Measurements from ENCODE around the gene PSORS1C2. TPM values are rescaled to one million over a fixed set of nuclear protein-coding genes. Genes with fewer than 3 reads are reported as not detected.

Gene PSORS1C2
- polyA plus RNA-seq, 1 of the 3 experiments (the other 2 are of a cell fraction) = not detected

DNA sequence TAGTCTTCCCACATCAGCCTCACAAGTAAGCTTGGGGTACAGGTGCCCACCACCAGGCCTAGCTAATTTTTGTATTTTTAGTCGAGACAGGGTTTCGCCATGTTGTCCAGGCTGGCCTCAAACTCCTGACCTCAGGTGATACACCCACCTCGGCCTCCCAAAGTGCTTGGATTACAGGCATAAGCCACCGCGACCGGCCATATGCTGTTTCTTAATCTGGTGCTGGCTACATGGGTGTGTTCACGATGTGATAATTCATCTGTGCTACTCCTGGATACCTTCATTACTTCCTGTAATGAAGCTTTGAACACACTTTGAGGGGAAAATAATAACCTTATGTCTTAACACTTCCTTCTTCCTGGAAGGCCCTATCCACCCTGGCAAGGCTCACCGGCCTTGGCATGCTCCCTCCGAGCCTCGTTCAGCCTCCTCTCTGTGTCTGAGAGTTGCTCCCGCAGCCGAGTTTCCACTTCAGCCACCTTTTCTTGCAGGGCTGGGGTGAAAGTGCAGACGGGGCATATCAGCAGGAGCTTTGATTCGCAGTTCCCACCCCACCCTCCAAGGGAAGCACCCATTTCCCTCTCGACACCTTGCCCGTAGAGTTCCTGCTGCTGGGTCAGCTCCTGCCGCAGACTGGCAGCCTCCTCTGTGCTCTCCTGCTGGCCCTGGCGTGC, 5.6 kb upstream of the PSORS1C2 start:
- Histone ChIP-seq H3K9ac (no peak overlapping the region), H3K36me3 (replicated peaks in 1 of 2; ENCODE audit: control insufficient read depth in 1 of 2, insufficient read depth in 2 of 2, low read length in 1 of 2) (no peaks in the 10 kb centered on the region), H2AFZ (ENCODE audit: low read depth) (no peak overlapping the region), H4K20me1 (ENCODE audit: insufficient read depth) (no peaks in the 10 kb centered on the region), H3K9me2 (no peaks in the 10 kb centered on the region), H3K4me3 (ENCODE audit: low read depth in 2 of 2, low read length in 1 of 2) (no peak overlapping the region), H3K4me1 (ENCODE audit: control insufficient read depth in 1 of 2, insufficient read depth in 2 of 2, low read depth in 1 of 2, low read length in 1 of 2) (peaks cover 0 to 11% of the 10 kb centered on the region in 2 experiments; a peak in 1 of 4 replicates), H3K4me2 (no peak overlapping the region), H3F3A (replicated peaks; ENCODE audit: insufficient read depth) (peaks cover 9% of the 10 kb centered on the region), H3K9me3 (no peaks in the 10 kb centered on the region), H3K27ac (ENCODE audit: low read depth in 2 of 2, low read length in 1 of 2) (no peak overlapping the region), H3K27me3 (ENCODE audit: insufficient read depth) (no peaks in the 10 kb centered on the region), H3K79me2 (ENCODE audit: insufficient read depth) (no peaks in the 10 kb centered on the region)
- ChIA-PET POLR2A (no interaction called here), CTCF (interaction anchor here (0.6 to 4.3 kb wide), 5 partner anchors 41 to 256 kb away, joined by 3 to 23 read pairs (median 3); no protein-coding TSS in a partner anchor)
- TF ChIP-seq FOXJ3 (CRISPR knock-in tag; IDR thresholded peaks at IDR 0.05) = no peak
- no peak for TF ChIP-seq SMC3 (IDR thresholded peaks at IDR 0.05; ENCODE audit: low read depth, low read length)
- TF ChIP-seq, protein P1, sequence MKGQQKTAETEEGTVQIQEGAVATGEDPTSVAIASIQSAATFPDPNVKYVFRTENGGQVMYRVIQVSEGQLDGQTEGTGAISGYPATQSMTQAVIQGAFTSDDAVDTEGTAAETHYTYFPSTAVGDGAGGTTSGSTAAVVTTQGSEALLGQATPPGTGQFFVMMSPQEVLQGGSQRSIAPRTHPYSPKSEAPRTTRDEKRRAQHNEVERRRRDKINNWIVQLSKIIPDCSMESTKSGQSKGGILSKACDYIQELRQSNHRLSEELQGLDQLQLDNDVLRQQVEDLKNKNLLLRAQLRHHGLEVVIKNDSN (IDR thresholded peaks at IDR 0.05; ENCODE audit: borderline replicate concordance, low read depth) = no peak
- TF ChIP-seq, protein P2, sequence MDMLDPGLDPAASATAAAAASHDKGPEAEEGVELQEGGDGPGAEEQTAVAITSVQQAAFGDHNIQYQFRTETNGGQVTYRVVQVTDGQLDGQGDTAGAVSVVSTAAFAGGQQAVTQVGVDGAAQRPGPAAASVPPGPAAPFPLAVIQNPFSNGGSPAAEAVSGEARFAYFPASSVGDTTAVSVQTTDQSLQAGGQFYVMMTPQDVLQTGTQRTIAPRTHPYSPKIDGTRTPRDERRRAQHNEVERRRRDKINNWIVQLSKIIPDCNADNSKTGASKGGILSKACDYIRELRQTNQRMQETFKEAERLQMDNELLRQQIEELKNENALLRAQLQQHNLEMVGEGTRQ (IDR thresholded peaks at IDR 0.05; ENCODE audit: borderline replicate concordance, low read depth, low read length) = no peak
- TF ChIP-seq TCF12 (IDR thresholded peaks at IDR 0.05) = no peak
- no peak for TF ChIP-seq FOXM1 (IDR thresholded peaks at IDR 0.05; ENCODE audit: low read depth)
- DNase-seq = no peak
- WGBS (ENCODE audit: low lambda C conversion rate) = 94% methylated on average over 17 of the region's 18 CpGs

DNA sequence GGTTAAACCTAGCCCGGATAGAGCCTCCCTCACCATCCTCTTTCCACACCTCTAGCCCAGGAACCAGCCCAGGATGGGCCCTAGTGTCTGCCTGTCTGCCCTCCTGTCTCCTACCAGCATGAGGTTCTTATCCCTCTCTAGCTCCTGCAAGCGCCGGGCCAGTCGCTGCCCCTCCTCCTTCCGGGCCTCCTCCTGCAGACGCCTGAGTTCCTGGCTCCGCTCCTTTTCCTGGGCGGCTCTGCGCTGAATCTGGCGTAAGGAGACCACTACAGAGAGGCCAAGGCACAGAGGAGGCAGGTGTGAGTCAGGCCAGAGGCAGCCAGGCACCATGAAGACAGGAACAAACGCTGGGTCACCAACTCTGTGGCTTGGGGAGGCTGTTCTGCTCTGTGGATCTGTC, 4.3 kb upstream of the PSORS1C2 start:
- 83% methylated on average over 8 of the region's 11 CpGs for WGBS (ENCODE audit: low lambda C conversion rate)
- TF ChIP-seq FOSL2 (IDR thresholded peaks at IDR 0.05; ENCODE audit: borderline replicate concordance, low read depth) = peak; percentile 30; the same call in 1 of the 2 replicates
- no peak for TF ChIP-seq EZH2phosphoT487 (IDR thresholded peaks at IDR 0.05; ENCODE audit: borderline replicate concordance, low read depth)
- TF ChIP-seq TEAD4 (IDR thresholded peaks at IDR 0.05; ENCODE audit: borderline replicate concordance, insufficient read depth) = no peak
- TF ChIP-seq RFX5 (IDR thresholded peaks at IDR 0.05; ENCODE audit: low read length) = no peak
- TF ChIP-seq, protein P3, sequence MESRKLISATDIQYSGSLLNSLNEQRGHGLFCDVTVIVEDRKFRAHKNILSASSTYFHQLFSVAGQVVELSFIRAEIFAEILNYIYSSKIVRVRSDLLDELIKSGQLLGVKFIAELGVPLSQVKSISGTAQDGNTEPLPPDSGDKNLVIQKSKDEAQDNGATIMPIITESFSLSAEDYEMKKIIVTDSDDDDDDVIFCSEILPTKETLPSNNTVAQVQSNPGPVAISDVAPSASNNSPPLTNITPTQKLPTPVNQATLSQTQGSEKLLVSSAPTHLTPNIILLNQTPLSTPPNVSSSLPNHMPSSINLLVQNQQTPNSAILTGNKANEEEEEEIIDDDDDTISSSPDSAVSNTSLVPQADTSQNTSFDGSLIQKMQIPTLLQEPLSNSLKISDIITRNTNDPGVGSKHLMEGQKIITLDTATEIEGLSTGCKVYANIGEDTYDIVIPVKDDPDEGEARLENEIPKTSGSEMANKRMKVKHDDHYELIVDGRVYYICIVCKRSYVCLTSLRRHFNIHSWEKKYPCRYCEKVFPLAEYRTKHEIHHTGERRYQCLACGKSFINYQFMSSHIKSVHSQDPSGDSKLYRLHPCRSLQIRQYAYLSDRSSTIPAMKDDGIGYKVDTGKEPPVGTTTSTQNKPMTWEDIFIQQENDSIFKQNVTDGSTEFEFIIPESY (IDR thresholded peaks at IDR 0.05; ENCODE audit: borderline replicate concordance, low read depth) = no peak
- TF ChIP-seq MXI1 (IDR thresholded peaks at IDR 0.05; ENCODE audit: low read depth, low read length) = no peak
- no peak for TF ChIP-seq FOXJ3 (CRISPR knock-in tag; IDR thresholded peaks at IDR 0.05)
- TF ChIP-seq RAD21 (IDR thresholded peaks at IDR 0.05; ENCODE audit: low read length) = no peak
- TF ChIP-seq GABPA (IDR thresholded peaks at IDR 0.05; ENCODE audit: low read depth) = no peak
- TF ChIP-seq, protein P1 (IDR thresholded peaks at IDR 0.05; ENCODE audit: borderline replicate concordance, low read depth) = no peak
- TF ChIP-seq MAX (IDR thresholded peaks at IDR 0.05; ENCODE audit: low read depth) = 0 out of 2 replicates have a peak, but pooled peaks have one; percentile 31
- TF ChIP-seq TCF12 (IDR thresholded peaks at IDR 0.05) = peak; percentile 14; the same call in 1 of the 2 replicates
- TF ChIP-seq POLR2AphosphoS5 (IDR thresholded peaks at IDR 0.05; ENCODE audit: low read depth, low read length) = no peak
- TF ChIP-seq IRF3 (IDR thresholded peaks at IDR 0.05; ENCODE audit: low read depth, low read length) = no peak
- TF ChIP-seq GATA2 (CRISPR knock-in tag; IDR thresholded peaks at IDR 0.05) = no peak
- TF ChIP-seq TAF1 (IDR thresholded peaks at IDR 0.05; ENCODE audit: borderline replicate concordance, low read depth, low read length) = no peak
- Histone ChIP-seq H3K27me3 (ENCODE audit: insufficient read depth) (no peaks in the 10 kb centered on the region), H3K9me3 (no peaks in the 10 kb centered on the region), H2AFZ (ENCODE audit: low read depth) (no peak overlapping the region), H3K4me2 (peak overlapping the region; percentile 27; the same call in 1 of the 2 replicates), H3K36me3 (replicated peaks in 1 of 2; ENCODE audit: control insufficient read depth in 1 of 2, insufficient read depth in 2 of 2, low read length in 1 of 2) (no peaks in the 10 kb centered on the region), H3K4me3 (ENCODE audit: low read depth in 2 of 2, low read length in 1 of 2) (no peak overlapping the region), H3K9me2 (no peaks in the 10 kb centered on the region), H3K27ac (ENCODE audit: low read depth in 2 of 2, low read length in 1 of 2) (no peak overlapping the region), H3F3A (replicated peaks; ENCODE audit: insufficient read depth) (peaks cover 9% of the 10 kb centered on the region), H4K20me1 (ENCODE audit: insufficient read depth) (no peaks in the 10 kb centered on the region), H3K79me2 (ENCODE audit: insufficient read depth) (no peaks in the 10 kb centered on the region), H3K4me1 (ENCODE audit: control insufficient read depth in 1 of 2, insufficient read depth in 2 of 2, low read depth in 1 of 2, low read length in 1 of 2) (peaks cover 0 to 11% of the 10 kb centered on the region in 2 experiments; a peak in 1 of 4 replicates), H3K9ac (no peak overlapping the region)
- no peak for DNase-seq
- CTCF ChIA-PET = interaction anchor here (1.4 to 4.3 kb wide), 2 partner anchors 49 to 224 kb away, joined by 7 to 23 read pairs; no protein-coding TSS in a partner anchor
- POLR2A ChIA-PET = no interaction called here
